Activated T-helper 1 cell treated with anti-CD3 and anti-CD28 coated beads, Interleukin-2, amount 50 U/mL, for 16 hours (primary cell): ENCODE measurements around the gene F8.
A peak's percentile ranks its signal among the peaks of the same experiment; 100 is the strongest.
"Not testable (repeated sequence)": the region's sequence is repeated elsewhere in the genome, so short reads cannot be mapped to it uniquely, and the experiment has no call there.

ENCODE experiments used
- DNase-seq, 2 donors: peaks; one replicate each; pipeline ENCODE4 v3.0.0-alpha.2; 2020; ENCODE audit warnings: low read depth in 1 of 2, low spot score in 1 of 2

Gene F8

DNA sequence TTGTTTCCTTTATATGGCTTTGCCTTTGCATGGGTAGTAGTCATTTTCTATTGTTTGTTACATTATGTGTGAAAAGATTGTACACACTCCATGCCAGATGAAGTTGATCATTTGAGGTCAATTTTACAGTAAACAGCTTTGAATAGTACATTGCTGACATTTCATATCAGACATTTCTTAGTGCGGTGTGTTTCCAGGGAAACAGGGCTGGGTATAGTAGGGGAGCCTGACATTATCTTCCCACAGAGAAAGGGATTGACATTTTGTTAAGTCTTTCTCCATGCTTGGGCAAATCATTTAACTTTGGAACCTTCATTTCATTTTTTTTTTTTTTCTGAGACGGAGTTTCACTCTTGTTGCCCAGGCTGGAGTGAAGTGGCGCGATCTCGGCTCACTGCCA lies 9.1 kb upstream of the F8 start:
- DNase-seq, result no peak

DNA sequence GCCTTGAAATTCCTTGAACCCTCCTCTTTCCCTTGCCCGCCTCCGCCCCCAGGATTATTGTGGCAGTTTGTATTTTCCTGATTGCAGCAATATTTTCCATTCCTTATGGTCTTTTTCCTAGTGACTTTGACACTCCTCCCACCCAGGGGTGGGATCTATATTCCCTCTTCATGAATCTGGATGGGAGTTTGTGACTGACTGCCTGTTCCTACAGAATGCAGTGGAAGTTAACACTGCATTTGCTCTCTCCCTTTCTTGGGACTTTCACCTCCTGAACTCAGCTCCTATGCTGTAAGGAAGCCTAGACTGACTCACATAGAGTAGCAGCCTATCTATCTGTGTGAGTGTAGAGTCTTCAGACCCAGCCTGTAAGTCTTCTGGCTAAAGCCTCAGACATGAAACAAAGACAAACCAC lies 6.4 kb upstream of the F8 start:
- DNase-seq, result no peak

DNA sequence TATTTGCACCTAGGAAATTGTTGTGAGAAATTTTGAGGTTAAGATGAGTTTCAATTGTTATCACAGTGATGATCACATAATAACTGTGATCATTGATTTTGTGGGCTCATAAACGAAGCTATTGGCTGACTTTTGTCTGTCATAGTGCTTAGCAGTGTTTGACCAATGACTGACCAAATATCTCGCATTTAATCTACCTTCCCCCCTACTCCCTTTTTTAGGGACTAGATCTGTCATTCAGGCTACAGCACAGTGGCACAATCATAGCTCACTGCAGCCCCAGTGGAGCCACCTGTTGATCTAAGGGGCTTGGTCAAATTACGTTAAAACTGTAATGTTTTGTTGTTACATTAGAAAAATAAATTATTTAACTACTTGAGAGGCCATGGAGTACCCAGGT lies 5.6 kb upstream of the F8 start:
- DNase-seq, result no peak

DNA sequence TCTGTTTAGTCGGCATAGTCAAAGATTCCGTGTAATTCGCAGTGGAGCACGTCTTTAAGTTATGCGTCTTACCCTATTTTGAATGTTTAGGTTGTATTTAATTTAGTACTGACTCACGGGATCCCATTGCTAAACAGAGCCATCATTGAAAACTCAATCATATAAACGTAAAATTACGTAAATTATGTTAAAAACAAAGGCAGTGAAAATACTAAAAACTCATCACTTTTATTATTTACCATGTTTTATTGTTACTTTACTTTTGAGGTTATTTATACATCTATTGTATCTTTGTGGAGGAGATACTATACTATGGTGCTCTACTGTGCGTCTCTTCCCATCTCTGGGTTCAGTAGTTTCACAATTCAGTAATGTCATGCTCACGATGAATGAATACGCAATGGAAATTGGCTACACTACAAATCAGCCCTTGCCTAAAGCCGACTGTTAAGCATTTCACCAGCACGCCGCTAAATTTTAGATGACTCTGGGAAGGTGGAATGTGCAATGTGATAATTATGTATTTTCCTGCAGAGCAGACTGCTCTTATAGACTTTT lies 5.1 kb upstream of the F8 start:
- no peak for DNase-seq

DNA sequence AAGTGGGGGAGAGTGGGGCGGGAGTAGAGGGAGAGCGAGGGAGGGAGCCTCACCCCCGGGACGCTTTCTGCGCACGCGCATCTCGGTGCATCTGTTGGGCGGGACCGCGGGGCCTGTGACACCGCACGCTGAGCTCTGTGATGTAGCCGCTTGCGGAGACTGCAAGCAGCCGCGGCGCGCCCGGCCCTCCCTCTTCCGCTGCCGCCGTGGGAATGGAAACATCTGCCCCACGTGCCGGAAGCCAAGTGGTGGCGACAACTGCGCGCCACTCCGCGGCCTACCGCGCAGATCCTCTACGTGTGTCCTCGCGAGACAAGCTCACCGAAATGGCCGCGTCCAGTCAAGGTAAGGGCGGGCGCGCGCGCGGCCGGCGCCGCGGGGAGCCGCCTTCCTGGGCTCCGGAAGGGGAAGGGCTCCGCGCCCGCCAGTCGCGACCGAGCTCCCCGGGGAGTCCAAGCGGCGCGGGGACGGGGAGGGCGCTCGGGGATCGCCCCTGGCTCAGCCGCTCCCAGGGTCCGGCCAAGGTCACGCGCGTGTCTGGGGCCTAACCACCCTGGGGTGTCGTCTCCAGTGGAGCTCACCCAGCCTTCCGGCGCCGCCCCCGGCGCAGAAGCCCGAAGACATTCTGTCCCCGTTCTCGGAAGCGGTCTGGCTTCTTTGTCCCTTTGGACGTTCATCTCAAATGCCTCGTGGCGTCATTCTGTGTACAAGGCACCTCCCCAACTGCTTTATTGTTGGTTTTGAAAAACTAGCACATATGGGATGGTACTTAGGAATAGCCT lies 4.4 kb upstream of the F8 start, which contains the start of gene FUNDC2:
FUNDC2 (plus strand) TSS at position 118 of the 782 bp plus-strand sequence; CDS start at position 213, 95 bp downstream.
- peak; percentile 80 to 86 for DNase-seq

DNA sequence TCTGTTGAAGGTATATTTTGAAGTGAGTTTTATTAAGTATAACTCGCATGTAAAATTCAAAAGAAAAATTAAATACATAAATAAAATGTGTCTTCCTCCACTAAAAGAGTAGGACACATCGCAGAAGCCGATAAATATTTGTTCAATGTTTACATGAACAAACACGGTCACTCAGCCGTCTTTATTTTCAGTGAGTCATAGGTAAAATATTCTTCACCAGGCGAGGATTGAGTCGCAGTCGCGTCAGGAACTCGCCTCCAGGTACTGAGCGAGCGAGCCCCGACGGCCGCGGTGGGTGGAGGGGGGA lies 3.9 kb upstream of the F8 start:
- no peak for DNase-seq

DNA sequence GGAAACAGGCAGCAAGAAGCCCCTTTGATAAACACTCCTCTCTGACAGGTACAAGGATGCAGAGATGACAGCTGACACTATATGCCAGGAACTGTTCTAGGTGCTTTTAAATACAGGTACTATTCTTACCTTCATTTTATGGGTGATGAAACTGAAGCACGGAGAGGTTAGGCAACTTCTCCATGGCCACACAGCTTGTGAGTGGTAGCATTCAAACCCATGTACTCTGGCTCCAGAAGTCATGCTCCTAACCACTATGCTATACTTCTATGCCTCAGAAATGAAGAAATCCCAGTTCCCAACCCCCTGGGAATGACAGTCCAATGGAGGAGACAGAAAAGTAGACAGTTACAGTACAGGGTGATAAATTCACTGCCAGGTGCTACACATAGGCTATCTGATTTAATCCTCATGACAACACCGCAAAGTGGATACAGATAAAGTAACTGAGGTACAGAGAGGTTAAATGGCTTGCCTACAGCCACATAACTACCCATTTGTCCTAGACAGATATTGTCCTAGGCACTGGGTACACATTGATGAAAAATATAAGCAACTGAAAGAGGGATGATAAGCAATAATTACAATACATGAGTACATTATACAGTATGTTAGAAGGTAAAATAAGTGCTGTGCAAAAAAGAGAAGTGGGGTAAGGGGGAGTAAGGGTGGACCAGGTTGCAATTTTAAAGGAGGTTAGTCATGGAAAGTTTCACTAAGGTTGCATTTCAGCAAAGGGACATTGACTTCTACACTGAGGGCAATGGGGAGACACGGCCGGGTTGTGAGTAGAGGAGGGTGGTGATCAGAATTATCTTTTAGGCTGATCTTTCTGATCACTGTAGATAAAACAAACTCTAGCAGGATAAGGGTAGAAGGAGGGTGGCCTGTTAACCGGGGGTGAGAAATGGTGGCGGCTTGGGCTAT lies 1.6 kb upstream of the F8 start:
- no peak for DNase-seq

DNA sequence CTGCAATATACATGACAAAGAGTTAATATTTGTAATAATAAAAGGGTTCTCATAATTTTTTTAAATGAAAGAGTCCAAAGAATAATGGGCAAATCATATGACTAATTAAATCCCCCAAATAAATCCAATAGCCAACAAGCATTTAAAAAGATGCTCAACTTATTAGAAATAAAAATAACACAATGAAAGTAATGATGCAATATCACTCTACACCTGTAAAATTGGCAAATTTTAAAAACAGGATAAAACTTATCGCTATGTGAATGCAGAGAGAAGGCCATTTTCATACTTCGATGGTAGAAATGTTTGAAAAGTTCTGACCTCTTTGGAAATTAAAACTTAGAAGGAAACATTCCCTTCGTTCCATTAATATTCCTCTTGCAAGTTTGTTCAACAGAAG lies 1.9 kb downstream of the F8 start:
- no peak for DNase-seq

DNA sequence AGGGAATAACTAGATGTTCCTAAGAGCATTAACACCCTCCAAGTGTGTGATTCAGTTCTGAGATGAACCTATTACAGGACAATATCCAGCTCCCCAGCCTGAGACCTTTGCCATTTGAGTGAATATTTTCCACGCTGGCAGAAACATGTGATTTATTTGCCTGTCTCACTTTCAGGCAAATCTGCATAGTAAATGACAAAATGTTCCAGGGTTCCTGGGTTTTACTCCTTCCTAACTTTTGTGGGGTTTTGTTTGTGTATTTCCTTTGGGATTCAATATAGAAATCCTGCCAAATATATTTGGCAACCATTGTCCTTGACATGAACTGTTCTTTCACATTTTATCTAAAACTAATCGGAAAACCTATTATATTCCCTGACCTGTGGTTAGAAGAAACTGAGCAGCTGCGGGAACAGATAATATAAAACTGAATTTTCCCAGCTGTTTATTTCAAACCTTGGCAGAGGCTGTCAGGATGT lies 12.5 kb downstream of the F8 start:
- DNase-seq, result no peak

DNA sequence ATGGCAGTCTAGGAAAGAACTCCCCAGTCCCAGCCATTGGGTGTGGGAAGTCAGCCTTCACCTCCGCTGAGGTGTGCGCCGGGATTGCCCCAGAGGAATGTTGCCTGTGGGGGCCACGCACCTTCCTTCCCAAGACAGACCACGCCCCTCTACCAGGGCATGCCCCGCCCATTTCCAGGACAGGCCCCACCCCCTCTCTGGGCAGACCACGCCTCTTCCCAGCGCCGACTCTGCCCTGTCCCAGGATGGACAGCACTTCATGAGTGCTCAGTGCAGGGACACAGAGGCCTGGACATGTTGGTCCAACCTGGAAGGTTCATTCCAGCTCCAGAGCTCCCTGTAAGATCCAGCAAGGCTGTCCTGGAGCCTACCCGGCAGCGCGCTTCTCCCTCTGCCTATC lies 13.9 kb downstream of the F8 start:
- not testable (repeated sequence) for DNase-seq

DNA sequence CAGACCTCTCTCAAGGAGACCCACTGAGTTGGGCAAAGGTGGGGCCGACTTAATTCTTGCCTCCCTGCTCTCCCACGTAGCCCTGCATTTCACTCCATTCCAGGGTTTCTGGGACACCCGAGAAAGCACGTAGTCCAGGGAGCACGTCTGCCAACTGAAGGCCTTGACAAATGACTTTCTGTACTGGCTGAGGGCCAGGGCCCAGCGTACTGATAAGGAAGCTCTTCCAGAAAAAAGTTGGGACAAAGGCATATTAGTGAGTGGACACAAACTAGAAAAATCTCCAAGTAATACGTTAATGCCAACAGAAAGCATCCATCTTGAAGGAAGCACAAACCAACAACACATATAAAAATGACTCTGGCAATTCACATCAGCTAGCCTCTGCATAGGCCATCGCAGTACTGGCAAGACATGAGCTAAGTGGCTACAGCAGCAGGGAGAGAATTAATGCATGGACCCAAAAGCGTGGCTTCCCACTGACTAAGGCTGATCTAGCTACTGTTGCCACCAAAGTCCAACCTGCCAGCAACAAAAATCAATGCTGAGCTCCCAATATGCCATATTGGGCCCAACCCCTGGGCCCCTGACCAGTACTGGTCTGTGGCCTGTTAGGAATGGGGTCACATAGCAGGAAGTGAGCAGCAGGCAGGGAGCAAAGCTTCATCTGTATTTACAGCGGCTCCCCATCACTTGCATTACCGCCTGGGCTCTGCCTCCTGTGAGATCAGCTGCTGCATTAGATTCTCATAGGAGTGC lies 15.4 kb downstream of the F8 start:
- not testable (repeated sequence) for DNase-seq

DNA sequence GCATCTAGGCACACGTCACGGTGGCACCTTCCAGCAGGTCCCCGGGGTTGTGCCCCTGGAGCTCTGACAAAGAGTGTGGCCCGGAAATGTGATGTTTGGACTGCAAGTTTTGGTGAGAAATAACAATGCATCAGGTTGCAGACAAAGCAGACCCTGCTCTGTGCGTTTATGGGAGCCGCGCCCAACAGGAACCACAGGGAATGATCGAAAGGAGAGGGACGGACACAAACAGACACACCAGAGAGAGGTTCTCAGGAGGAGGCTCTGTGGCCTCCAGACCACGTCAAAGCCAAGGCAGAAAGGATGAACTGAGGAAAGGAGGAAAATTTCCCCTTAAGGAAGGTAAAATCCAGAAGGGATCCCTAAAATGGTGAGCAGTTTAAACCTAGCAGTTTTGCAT lies 16.1 kb downstream of the F8 start:
- not testable (repeated sequence) for DNase-seq

DNA sequence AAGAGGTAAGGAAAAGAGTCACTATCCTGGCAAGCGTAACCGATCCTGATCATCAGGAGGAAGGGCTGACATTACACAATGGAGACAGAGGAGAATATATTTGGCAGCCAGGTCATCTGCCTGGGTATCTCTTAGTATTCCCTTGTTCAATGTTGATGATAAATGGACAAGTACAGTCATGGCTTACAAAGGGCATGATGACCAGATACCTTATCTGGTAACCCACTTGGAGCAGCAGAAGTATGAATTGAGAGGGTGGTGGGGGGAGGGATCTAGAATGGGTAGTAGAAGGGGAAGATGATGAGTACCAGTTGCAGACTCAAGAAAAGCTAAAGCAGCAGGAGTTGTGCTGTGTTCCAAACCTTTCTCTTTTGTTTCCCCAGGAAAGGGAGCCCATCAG lies 17.3 kb downstream of the F8 start:
- DNase-seq, result no peak

DNA sequence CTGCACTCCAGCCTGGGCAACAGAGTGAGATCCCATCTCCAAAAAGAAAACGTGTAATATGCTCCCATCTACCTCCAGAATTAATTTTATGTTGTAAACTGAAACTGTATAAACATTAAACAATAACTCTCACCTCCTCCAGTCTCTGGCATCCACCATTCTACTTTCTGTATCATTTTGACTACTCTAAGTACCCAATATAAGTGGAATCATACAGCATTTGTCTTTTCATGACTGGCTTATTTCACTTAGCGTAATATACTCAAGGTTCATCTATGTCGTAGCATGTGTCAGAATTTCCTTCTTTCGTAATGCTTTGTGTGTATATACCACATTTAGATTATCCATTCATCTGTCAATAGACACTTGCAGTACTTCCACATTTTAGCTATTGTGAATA lies 20.6 kb downstream of the F8 start:
- no peak for DNase-seq

DNA sequence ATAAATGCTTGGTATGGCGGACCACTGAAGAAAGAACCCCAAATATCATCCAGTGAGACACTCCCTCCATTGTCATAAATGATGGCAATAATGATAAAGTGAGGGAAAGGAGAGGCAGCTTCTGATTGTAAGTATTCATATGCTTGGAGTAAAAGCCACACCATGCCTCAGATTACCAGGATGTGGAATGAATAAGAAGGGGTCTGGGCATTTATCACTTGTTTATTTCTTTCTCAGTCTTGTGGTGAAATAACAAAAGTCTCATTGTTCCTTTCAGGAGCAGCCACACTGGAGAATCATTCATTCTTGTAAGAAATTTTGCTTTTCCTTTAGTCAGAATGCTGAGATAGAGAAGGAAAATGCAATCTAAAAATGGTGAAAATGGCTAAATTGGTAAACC lies 21.7 kb downstream of the F8 start:
- no peak for DNase-seq

DNA sequence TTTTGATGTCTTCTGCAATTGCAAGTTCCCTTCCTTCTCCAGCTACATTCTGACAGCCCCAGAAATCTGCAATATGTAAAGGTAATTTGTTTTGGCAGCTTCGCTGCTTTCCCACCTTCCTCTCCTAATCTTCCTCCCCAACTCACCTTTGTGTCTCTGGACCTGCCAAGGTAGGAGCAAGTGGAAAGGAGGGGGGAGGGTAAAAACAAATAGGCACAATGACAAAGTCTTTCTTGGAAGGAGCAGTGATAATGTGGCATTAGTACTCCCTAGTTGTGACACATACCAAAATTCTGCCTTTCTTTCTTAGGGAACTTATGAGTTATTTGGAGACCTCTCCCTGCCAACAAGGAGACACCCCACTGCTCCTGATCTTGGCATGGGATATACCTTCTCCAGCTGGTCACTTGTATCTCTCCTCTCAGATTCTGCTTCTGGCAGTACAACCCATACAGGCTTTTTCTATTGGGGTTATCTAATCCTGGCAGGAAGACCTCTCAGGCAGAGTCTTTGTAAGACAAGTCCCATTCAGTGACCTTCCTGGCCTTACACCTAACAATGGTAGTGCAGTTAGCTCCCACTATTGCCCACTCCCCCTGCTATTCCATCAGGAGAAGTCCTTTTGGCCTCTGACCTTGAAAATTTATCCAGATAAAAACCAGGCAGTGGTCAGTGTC lies 24.2 kb downstream of the F8 start:
- no peak for DNase-seq

DNA sequence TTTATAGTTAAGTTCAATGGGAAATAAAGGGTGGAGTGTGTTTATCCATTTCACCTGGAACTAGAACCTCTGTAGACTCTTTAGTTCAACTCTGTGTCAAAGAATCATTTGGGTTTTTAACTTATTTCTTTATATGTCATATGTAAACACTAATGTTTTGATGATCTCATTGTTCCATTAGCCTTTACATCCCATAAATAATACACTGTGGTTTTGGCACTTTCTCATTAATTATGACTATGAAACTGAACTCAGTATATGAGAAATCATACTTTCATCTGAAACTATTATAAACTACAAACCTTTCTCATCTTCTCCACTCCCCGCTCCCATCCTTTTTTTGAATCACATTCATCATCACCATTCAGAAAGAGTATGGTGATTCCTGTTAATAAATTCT lies 31.0 kb downstream of the F8 start:
- no peak for DNase-seq

DNA sequence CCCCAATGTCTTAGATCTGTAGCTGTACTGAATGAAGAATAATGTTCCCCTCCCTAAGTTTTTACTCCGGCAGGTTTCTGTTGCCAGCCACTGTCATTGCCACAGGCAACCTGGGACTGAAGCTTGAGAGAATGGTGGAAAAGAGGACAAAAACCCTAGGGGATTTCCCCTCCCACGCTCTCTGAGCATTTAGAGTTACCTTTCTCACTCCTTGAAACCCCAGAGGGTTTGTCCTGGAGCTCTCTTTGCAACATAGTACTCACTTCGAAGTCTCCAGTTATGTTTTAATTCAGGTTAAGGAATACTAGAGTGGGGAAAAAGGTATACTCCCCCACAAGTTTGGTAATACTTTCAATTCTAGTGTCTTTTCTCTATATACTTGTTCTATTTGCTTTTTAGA lies 31.5 kb downstream of the F8 start:
- DNase-seq, result no peak

DNA sequence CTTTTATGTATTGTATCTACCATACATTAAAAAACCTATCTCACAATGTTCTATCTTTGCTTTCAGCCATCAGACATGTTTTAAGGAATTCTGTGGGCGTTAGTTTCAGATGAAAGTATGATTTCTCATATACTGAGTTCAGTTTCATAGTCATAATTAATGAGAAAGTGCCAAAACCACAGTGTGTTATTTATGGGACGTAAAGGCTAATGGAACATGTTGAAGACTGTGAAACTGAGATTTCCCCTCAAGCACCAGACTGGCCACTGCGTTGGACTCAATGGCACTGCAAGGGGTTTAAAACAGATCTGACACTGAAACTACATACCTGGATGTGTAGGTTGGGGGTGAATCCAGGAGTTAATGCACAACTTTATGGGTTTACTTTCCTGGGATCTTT lies 32.0 kb downstream of the F8 start:
- DNase-seq, result no peak

DNA sequence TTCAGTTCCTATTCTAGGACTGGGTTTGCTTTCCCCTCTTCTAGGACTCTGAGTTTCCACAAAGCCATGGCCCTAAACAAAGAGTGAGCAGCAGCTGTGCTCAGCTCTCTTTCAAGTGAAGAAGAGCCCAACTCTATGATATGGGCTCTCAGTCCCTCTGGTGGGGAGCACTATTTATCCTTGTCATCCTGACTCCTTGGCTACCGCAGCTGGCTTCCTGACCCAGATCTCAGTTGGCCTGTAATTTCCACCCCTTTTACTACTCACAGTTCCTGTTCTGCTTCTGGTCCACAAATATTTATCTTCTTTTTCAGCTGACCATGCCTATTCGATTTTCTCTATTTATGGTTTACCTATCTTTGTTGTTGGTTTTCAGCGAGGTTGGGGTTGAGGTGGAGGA lies 33.8 kb downstream of the F8 start:
- no peak for DNase-seq

DNA sequence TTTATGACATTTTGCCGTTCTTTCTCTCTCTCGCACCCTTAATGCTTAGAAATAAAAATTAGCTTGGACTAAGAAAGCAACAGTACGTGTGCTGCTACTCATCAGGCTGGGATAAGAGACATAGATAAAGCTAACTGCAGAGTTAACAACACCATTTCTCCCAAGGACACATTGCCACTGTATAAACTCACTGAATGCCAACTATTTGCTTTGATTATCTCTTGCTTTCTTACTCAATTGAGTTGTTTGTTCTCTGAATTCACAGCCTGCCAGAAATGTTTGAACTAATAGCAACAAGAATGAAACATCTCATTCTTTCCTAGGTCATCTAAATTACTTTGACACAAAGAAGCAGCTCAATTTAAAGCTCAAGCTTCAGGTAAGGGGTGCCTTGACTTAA lies 34.6 kb downstream of the F8 start:
- DNase-seq, result no peak
